B cell (primary cell): Measurements from ENCODE around the gene MBD3. TPM values are rescaled to one million over a fixed set of nuclear protein-coding genes. Genes with fewer than 3 reads are reported as not detected.

Experiments
- ATAC-seq: fragments of 200-7000 bp; cut with Tn5 transposase; one replicate; pipeline ENCODE4 v1.10.0; 2021; ENCODE audit warnings: low read depth, mild to moderate bottlenecking, moderate number of reproducible peaks, moderate library complexity
- CTCF ChIA-PET: fragments of 350-600 bp; sonication (Branson Sonifier 250); formaldehyde crosslinking; loops from one replicate; lab custom pipeline; 2021; ENCODE audit warnings: antibody characterized with exemption, inconsistent platforms; lab: Charles Lee
- POLR2A ChIA-PET: fragments of 350-600 bp; sonication (Branson Sonifier 250); formaldehyde crosslinking; loops from one replicate; lab custom pipeline; 2021; ENCODE audit warnings: antibody characterized with exemption; lab: Charles Lee
- DNase-seq: peaks from one replicate; pipeline ENCODE4 v3.0.0; 2013
- H2AFZ ChIP-seq: 2 replicates; pipeline ENCODE4 v1.6.1; 2012; ENCODE audit warnings: mild to moderate bottlenecking, low read depth, low read length; ENCODE audit not compliant: insufficient read depth, poor library complexity, severe bottlenecking
- H3K27ac ChIP-seq, 2 donors: 1 replicate in 1 of 2; 2 replicates in 1 of 2; pipeline ENCODE4 v1.5.1; 2012 to 2013; ENCODE audit warnings: low read length in 2 of 2, mild to moderate bottlenecking in 2 of 2, moderate library complexity in 1 of 2
- H3K27me3 ChIP-seq, 4 experiments: fragments of 200-600 bp in 1 of 4; sonication (generic) in 1 of 4; replicated peaks in 1 of 4; 1 replicate in 2 of 4; 2 replicates in 2 of 4; pipeline versions ENCODE4 v1.6.1 to v1.7.0; 2013 to 2016; ENCODE audit warnings: low read length in 3 of 4, mild to moderate bottlenecking in 2 of 4, mixed read lengths in 1 of 4, moderate library complexity in 1 of 4; ENCODE audit not compliant: insufficient read depth in 4 of 4, control insufficient read depth in 3 of 4; ENCODE audit errors: control extremely low read depth in 1 of 4
- H3K36me3 ChIP-seq, 2 experiments: replicated peaks in 1 of 2; 1 replicate in 1 of 2; 2 replicates in 1 of 2; pipeline versions ENCODE4 v1.6.1 to v1.7.1; 2013; ENCODE audit warnings: low read length in 1 of 2; ENCODE audit not compliant: insufficient read depth in 2 of 2, control insufficient read depth in 1 of 2; ENCODE audit errors: control extremely low read depth in 1 of 2, extremely low read depth in 1 of 2
- H3K4me1 ChIP-seq, 2 donors: fragments of 200-600 bp in 1 of 2; sonication (generic) in 1 of 2; 1 replicate in 1 of 2; 2 replicates in 1 of 2; pipeline versions ENCODE4 v1.5.1 to v1.6.1; 2013 to 2017; ENCODE audit warnings: low read length in 2 of 2; ENCODE audit not compliant: control insufficient read depth in 2 of 2, insufficient read depth in 2 of 2
- H3K4me2 ChIP-seq: replicated peaks from 2 replicates; pipeline ENCODE3; 2012; ENCODE audit warnings: mild to moderate bottlenecking, low read depth, low read length; ENCODE audit not compliant: poor library complexity, severe bottlenecking
- H3K4me3 ChIP-seq, 5 experiments: fragments of 200-600 bp in 1 of 5; sonication (generic) in 1 of 5; 1 replicate in 3 of 5; 2 replicates in 2 of 5; pipeline versions ENCODE4 v1.5.1 to v1.7.0; 2011 to 2016; ENCODE audit warnings: low read length in 4 of 5, mild to moderate bottlenecking in 4 of 5, low read depth in 2 of 5, control low read depth in 1 of 5, moderate library complexity in 1 of 5; ENCODE audit not compliant: insufficient read depth in 1 of 5; ENCODE audit errors: control extremely low read depth in 1 of 5, extremely low read depth in 1 of 5
- H3K79me2 ChIP-seq: fragments of 200-600 bp; sonication (generic); one replicate; pipeline ENCODE4 v1.6.0; 2016; ENCODE audit warnings: low read length; ENCODE audit not compliant: control insufficient read depth, insufficient read depth
- H3K9ac ChIP-seq: fragments of 200-600 bp; sonication (generic); 2 replicates; pipeline ENCODE4 v1.6.1; 2017; ENCODE audit warnings: mild to moderate bottlenecking, low read length, moderate library complexity
- H3K9me3 ChIP-seq, 3 donors: one replicate each; pipeline versions ENCODE4 v1.6.1 to v1.7.1; 2013; ENCODE audit warnings: low read length in 2 of 3; ENCODE audit not compliant: control insufficient read depth in 2 of 3, insufficient read depth in 1 of 3; ENCODE audit errors: control extremely low read depth in 1 of 3
- H4K20me1 ChIP-seq: 2 replicates; pipeline ENCODE4 v1.6.0; 2012; ENCODE audit warnings: mild to moderate bottlenecking, low read length; ENCODE audit not compliant: insufficient read depth, control insufficient read depth, poor library complexity, severe bottlenecking
- H3K27ac Mint-ChIP-seq: one replicate; pipeline ENCODE4 v1.8.0; 2021; ENCODE audit warnings: mixed read lengths
- H3K27me3 Mint-ChIP-seq: one replicate; pipeline ENCODE4 v1.8.0; 2021; ENCODE audit warnings: mixed read lengths
- H3K4me1 Mint-ChIP-seq: one replicate; pipeline ENCODE4 v1.8.0; 2021; ENCODE audit warnings: mixed read lengths
- H3K4me3 Mint-ChIP-seq: one replicate; pipeline ENCODE4 v1.8.0; 2021; ENCODE audit warnings: mixed read lengths
- H3K9me3 Mint-ChIP-seq: one replicate; pipeline ENCODE4 v1.8.0; 2022; ENCODE audit warnings: mixed read lengths; ENCODE audit not compliant: insufficient read depth
- CTCF ChIP-seq: fragments of 200-600 bp; IDR thresholded peaks from one replicate; pipeline ENCODE4 v1.8.0; 2022; ENCODE audit warnings: antibody characterized with exemption, mild to moderate bottlenecking
- EZH2 ChIP-seq: IDR thresholded peaks from 2 replicates; pipeline ENCODE4 v1.6.1; 2012; ENCODE audit warnings: borderline replicate concordance, low read depth, mild to moderate bottlenecking, moderate library complexity, low read length; ENCODE audit not compliant: insufficient read depth, poor library complexity, severe bottlenecking
- WGBS: methylation state at CpG from one replicate; pipeline ENCODE4 v1.1.5; 2013; ENCODE audit warnings: missing lambda C conversion rate; ENCODE audit not compliant: insufficient coverage; 5-methylcytosine and 5-hydroxymethylcytosine counted together
- intact Hi-C: fragments of 100-400 bp; cut with micrococcal nuclease; formaldehyde crosslinking; loops from one replicate; pipeline ENCODE4 v1.10.0; 2022
- polyA plus RNA-seq: library from polyadenylated mRNA; depleted of rRNA; stranded (reverse); fragments of >200 nt; gene quantifications from 2 replicates; pipeline ENCODE4 v1.2.3, GENCODE V29; 2012
- total RNA-seq, 2 donors: library from RNA; stranded (reverse); fragments of 120-200 nt in 1 of 2; gene quantifications; 1 replicate in 1 of 2; 2 replicates in 1 of 2; pipeline versions ENCODE4 v1.2.3 to v1.2.4, GENCODE V29; 2013 to 2022

MBD3 gene
- total and polyA plus RNA-seq, 2 donors (not counting 1 experiment from before 2014, with no cell fraction given), result 48.1 to 84.6 TPM

GRCh38 chr19:1606138-1606651 lies 13.5 kb upstream of the MBD3 start:
- TF ChIP-seq CTCF (no peak), EZH2 (no peak)

More at GRCh38 chr19:1606138-1606651, 13.5 kb upstream of the MBD3 start:
- peak overlapping the region; percentile 98 for H3K9ac ChIP-seq
- DNase-seq (no peak), ATAC-seq (no peak)
- no peaks in the 10 kb centered on the region for H3K9me3 ChIP-seq
- POLR2A ChIA-PET, result interaction anchor here (0.8 to 2.0 kb wide), 9 partner anchors 10 to 232 kb away, joined by 3 to 7 read pairs (median 5); partner anchors contain the start of gene TCF3
- peak overlapping the region; percentile 89 for H3K4me2 ChIP-seq
- peaks cover 40% of the 10 kb centered on the region for H3K79me2 ChIP-seq
- H3K27ac ChIP-seq, result peak overlapping the region; percentile 61 to 86
- peaks cover 44% of the 10 kb centered on the region for H4K20me1 ChIP-seq
- H3K36me3 ChIP-seq, result peaks cover 2 to 21% of the 10 kb centered on the region in 2 experiments
- H3K4me3 ChIP-seq, result peak overlapping the region; percentile 86 to 99 (median 98)
- H3K4me1 ChIP-seq, result peaks cover 31 to 48% of the 10 kb centered on the region in 2 donors
- WGBS, result 22% methylated on average over 16 of the region's 16 CpGs
- CTCF ChIA-PET, result interaction anchor here (0.7 to 4.0 kb wide), 8 partner anchors 11 to 161 kb away, joined by 3 to 24 read pairs (median 8); partner anchors contain the start of genes MBD3 and TCF3
- H3K27me3 ChIP-seq, result no peaks in the 10 kb centered on the region
- Mint-ChIP-seq H3K4me3 (peak overlapping the region; percentile 96), H3K9me3 (no peaks in the 10 kb centered on the region), H3K27ac (peak overlapping the region; percentile 97), H3K27me3 (no peaks in the 10 kb centered on the region), H3K4me1 (peaks cover 47% of the 10 kb centered on the region)
- peak overlapping the region; percentile 95 for H2AFZ ChIP-seq
- intact Hi-C loops, result loop anchor here (1.0 to 5.0 kb wide), 3 partner anchors 38 to 161 kb away; partner anchors contain the start of gene MEX3D
